Stomach smooth muscle (tissue), 2 donors: ENCODE results near the gene B3GNT3.
"Not testable (repeated sequence)": the region's sequence is repeated elsewhere in the genome, so short reads cannot be mapped to it uniquely, and the experiment has no call there.

Experiments used
- H3K27ac ChIP-seq: one replicate; pipeline ENCODE4 v1.7.0; 2013; ENCODE audit warnings: mild to moderate bottlenecking, low read length, inconsistent platforms
- H3K27me3 ChIP-seq, 2 donors: one replicate each; pipeline ENCODE4 v1.7.0; 2013; ENCODE audit warnings: low read length in 2 of 2; ENCODE audit not compliant: insufficient read depth in 2 of 2, control insufficient read depth in 1 of 2
- H3K36me3 ChIP-seq, 2 donors: one replicate each; pipeline ENCODE4 v1.7.0; 2013; ENCODE audit warnings: low read length in 2 of 2; ENCODE audit not compliant: control insufficient read depth in 2 of 2, insufficient read depth in 2 of 2
- H3K4me1 ChIP-seq: one replicate; pipeline ENCODE4 v1.7.0; 2013; ENCODE audit warnings: low read length; ENCODE audit not compliant: control insufficient read depth, insufficient read depth
- H3K4me3 ChIP-seq, 2 donors: one replicate each; pipeline ENCODE4 v1.7.0; 2013; ENCODE audit warnings: low read length in 2 of 2
- H3K9ac ChIP-seq, 2 donors: one replicate each; pipeline ENCODE4 v1.7.0; 2013; ENCODE audit warnings: low read length in 2 of 2, mild to moderate bottlenecking in 1 of 2
- H3K9me3 ChIP-seq, 2 donors: one replicate each; pipeline ENCODE4 v1.7.0; 2013; ENCODE audit warnings: low read length in 2 of 2; ENCODE audit not compliant: control insufficient read depth in 2 of 2
- donor health status: healthy.
- donor health status: Pancreatic carcinoma.

The B3GNT3 gene

GRCh38 chr19:17770613-17771012 is 24.3 kb upstream of the B3GNT3 start:
- H3K4me3 ChIP-seq: no peak overlapping the region
- H3K4me1 ChIP-seq: peaks cover 7% of the 10 kb centered on the region
- no peak overlapping the region for H3K9ac ChIP-seq
- H3K9me3 ChIP-seq: no peaks in the 10 kb centered on the region
- no peaks in the 10 kb centered on the region for H3K36me3 ChIP-seq
- H3K27me3 ChIP-seq: peaks cover 0 to 10% of the 10 kb centered on the region in 2 donors
- H3K27ac ChIP-seq: no peak overlapping the region

- H3K27ac ChIP-seq: no peak overlapping the region
- H3K27me3 ChIP-seq: peaks cover 0 to 11% of the 10 kb centered on the region in 2 donors
- H3K9ac ChIP-seq: no peak overlapping the region
- H3K9me3 ChIP-seq: no peaks in the 10 kb centered on the region
- H3K4me1 ChIP-seq: no peaks in the 10 kb centered on the region
- H3K4me3 ChIP-seq: no peak overlapping the region
- H3K36me3 ChIP-seq: no peaks in the 10 kb centered on the region
Measured at GRCh38 chr19:17772172-17772571, 22.8 kb upstream of the B3GNT3 start.

GRCh38 chr19:17775245-17775927 is 19.6 kb upstream of the B3GNT3 start:
- no peaks in the 10 kb centered on the region for H3K36me3 ChIP-seq
- no peaks in the 10 kb centered on the region for H3K9me3 ChIP-seq
- H3K4me3 ChIP-seq: no peak overlapping the region
- H3K27ac ChIP-seq: no peak overlapping the region
- peaks cover 5% of the 10 kb centered on the region for H3K4me1 ChIP-seq
- H3K27me3 ChIP-seq: peaks cover 14 to 23% of the 10 kb centered on the region in 2 donors
- H3K9ac ChIP-seq: no peak overlapping the region

GRCh38 chr19:17775991-17776803 is 18.7 kb upstream of the B3GNT3 start:
- Histone ChIP-seq H3K9me3 (no peaks in the 10 kb centered on the region), H3K27ac (no peak overlapping the region), H3K36me3 (no peaks in the 10 kb centered on the region), H3K4me3 (no peak overlapping the region), H3K9ac (no peak overlapping the region), H3K4me1 (peaks cover 5% of the 10 kb centered on the region), H3K27me3 (peaks cover 19 to 28% of the 10 kb centered on the region in 2 donors)

- not testable (repeated sequence) for H3K4me3 ChIP-seq, H3K9me3 ChIP-seq, H3K36me3 ChIP-seq, H3K27ac ChIP-seq, H3K4me1 ChIP-seq, H3K9ac ChIP-seq
- H3K27me3 ChIP-seq: peaks cover 19 to 30% of the 10 kb centered on the region in 2 donors
Measured at GRCh38 chr19:17777840-17778239, 17.1 kb upstream of the B3GNT3 start.

GRCh38 chr19:17778251-17778967 is 16.5 kb upstream of the B3GNT3 start:
- Histone ChIP-seq H3K9ac (no peak overlapping the region), H3K27ac (no peak overlapping the region), H3K36me3 (no peaks in the 10 kb centered on the region), H3K9me3 (no peaks in the 10 kb centered on the region), H3K27me3 (peaks cover 19 to 31% of the 10 kb centered on the region in 2 donors), H3K4me3 (no peak overlapping the region), H3K4me1 (peaks cover 5% of the 10 kb centered on the region)

- H3K36me3 ChIP-seq: no peaks in the 10 kb centered on the region
- no peak overlapping the region for H3K9ac ChIP-seq
- H3K4me3 ChIP-seq: no peak overlapping the region
- no peaks in the 10 kb centered on the region for H3K9me3 ChIP-seq
- H3K4me1 ChIP-seq: peaks cover 7% of the 10 kb centered on the region
- no peak overlapping the region for H3K27ac ChIP-seq
- peaks cover 19 to 31% of the 10 kb centered on the region in 2 donors for H3K27me3 ChIP-seq
Measured at GRCh38 chr19:17778968-17779929, 15.7 kb upstream of the B3GNT3 start.

- H3K4me1 ChIP-seq: peaks cover 9% of the 10 kb centered on the region
- H3K27me3 ChIP-seq: peaks cover 19 to 26% of the 10 kb centered on the region in 2 donors
- H3K27ac ChIP-seq: no peak overlapping the region
- H3K9me3 ChIP-seq: no peaks in the 10 kb centered on the region
- no peak overlapping the region for H3K9ac ChIP-seq
- H3K36me3 ChIP-seq: no peaks in the 10 kb centered on the region
- H3K4me3 ChIP-seq: no peak overlapping the region
Measured at GRCh38 chr19:17780781-17781180, 14.2 kb upstream of the B3GNT3 start.

GRCh38 chr19:17783721-17784120 is 11.2 kb upstream of the B3GNT3 start:
- H3K9ac ChIP-seq, H3K4me3 ChIP-seq, H3K4me1 ChIP-seq, H3K36me3 ChIP-seq, H3K9me3 ChIP-seq, H3K27ac ChIP-seq: not testable (repeated sequence)
- H3K27me3 ChIP-seq: peaks cover 12 to 18% of the 10 kb centered on the region in 2 donors
